ENCODE results near the gene SLC44A3. TPM values are rescaled to one million over a fixed set of nuclear protein-coding genes. Genes with fewer than 3 reads are reported as not detected.
A peak's percentile ranks its signal among the peaks of the same experiment; 100 is the strongest.

The SLC44A3 gene
- total RNA-seq, 1 experiment from 2014 or later = 32.0 TPM

DNA sequence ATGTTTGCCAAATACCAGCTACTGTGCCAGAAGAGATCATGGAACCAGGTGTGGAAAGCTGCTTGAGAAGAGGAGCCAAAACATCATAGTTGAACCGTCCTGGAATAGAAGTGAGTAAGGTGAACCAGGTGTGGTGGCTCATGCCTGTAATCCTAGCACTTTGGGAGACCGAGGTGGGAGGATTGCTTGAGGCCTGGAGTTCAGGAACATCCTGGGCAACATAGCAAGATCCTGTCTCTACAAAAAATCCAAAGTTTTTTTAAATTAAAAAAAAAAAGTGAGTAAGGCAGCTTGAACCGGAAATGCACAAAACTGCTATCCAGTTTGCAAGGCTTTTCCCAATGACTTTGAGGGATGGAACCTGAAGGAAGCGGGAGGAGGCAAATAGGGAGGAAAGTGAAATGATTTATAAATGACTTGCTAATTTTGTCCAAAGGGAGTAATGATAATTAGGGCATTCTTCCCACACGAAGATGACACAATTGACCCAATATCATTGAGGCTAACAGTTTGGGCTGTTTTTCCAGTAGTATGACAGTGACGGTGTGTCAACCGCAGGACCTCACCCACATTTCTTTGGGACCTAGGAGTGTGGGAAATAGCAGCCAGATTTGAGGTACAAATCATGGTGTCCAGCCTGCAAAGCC lies 108.3 kb downstream of the SLC44A3 start:
- peaks cover 44% of the 10 kb centered on the region for H3K36me3 Mint-ChIP-seq (ENCODE audit: insufficient read depth, unreplicated experiment)
- CTCF ChIA-PET = interaction anchor here (0.6 to 1.9 kb wide), 3 partner anchors 71 to 115 kb away, joined by 3 to 9 read pairs (median 8); no protein-coding TSS in a partner anchor
- TF ChIP-seq, protein P1, sequence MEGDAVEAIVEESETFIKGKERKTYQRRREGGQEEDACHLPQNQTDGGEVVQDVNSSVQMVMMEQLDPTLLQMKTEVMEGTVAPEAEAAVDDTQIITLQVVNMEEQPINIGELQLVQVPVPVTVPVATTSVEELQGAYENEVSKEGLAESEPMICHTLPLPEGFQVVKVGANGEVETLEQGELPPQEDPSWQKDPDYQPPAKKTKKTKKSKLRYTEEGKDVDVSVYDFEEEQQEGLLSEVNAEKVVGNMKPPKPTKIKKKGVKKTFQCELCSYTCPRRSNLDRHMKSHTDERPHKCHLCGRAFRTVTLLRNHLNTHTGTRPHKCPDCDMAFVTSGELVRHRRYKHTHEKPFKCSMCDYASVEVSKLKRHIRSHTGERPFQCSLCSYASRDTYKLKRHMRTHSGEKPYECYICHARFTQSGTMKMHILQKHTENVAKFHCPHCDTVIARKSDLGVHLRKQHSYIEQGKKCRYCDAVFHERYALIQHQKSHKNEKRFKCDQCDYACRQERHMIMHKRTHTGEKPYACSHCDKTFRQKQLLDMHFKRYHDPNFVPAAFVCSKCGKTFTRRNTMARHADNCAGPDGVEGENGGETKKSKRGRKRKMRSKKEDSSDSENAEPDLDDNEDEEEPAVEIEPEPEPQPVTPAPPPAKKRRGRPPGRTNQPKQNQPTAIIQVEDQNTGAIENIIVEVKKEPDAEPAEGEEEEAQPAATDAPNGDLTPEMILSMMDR (IDR thresholded peaks at IDR 0.05; ENCODE audit: unreplicated experiment) = no peak
- BruUV-seq (replicated peaks) = no TSS peak
- H3K4me1 Mint-ChIP-seq (ENCODE audit: low read depth, unreplicated experiment) = peaks cover 43% of the 10 kb centered on the region
- no peak for DNase-seq
- H3K4me3 Mint-ChIP-seq (ENCODE audit: low read depth, unreplicated experiment) = peak overlapping the region; percentile 98
- no peaks in the 10 kb centered on the region for H3K9me3 Mint-ChIP-seq (ENCODE audit: low read depth, unreplicated experiment)
- H3K27ac Mint-ChIP-seq (ENCODE audit: unreplicated experiment) = no peak overlapping the region
- H3K27me3 Mint-ChIP-seq (ENCODE audit: unreplicated experiment) = no peaks in the 10 kb centered on the region
- intact Hi-C loops (cut with micrococcal nuclease; ENCODE audit: unreplicated experiment) = loop anchor here (5.0 kb wide), 1 partner anchor 66 kb away; no protein-coding TSS in a partner anchor

DNA sequence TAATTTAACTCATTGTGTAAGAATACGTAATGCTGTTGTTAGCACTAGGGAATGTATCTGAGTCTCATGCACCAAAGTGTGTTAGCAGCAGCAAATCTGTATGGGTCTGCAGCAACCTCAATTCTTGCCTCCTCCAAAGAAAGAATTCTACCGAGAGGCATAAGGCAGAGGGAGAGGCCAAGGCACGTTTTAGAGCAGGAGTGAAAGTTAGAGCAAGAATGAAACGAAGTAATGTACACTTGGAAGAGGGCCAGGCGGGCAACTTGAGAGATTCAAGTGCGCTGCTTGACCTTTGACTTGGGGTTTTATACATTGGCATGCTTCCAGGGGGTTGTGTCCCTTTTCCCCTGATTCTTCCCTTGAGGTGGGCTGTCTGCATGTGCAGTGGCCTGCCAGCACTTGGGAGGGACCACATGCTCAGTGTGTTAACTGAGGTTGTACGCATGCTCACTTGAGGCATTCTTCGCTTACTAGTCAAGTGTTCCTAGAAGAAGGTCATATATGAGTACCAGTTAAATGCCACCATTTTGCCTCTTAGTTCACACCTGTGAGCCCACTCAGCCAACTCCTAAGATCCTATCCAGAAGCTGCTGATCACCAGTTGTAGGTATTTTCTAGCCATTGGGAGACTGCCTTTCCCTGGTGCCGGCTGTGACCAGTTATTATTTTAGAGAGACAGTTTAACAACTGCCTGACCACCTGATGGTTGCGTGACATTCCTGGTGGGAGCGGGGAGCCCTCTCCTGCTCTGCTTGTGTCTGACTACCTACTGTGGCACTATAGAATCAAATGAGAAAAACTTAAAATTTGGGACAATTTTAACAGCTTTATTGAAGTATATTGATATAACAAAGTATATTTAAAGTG lies 109.4 kb downstream of the SLC44A3 start:
- Mint-ChIP-seq H3K36me3 (ENCODE audit: insufficient read depth, unreplicated experiment) (peaks cover 34% of the 10 kb centered on the region), H3K4me3 (ENCODE audit: low read depth, unreplicated experiment) (no peak overlapping the region), H3K27ac (ENCODE audit: unreplicated experiment) (no peak overlapping the region), H3K27me3 (ENCODE audit: unreplicated experiment) (no peaks in the 10 kb centered on the region), H3K9me3 (ENCODE audit: low read depth, unreplicated experiment) (no peaks in the 10 kb centered on the region), H3K4me1 (ENCODE audit: low read depth, unreplicated experiment) (peaks cover 32% of the 10 kb centered on the region)
- intact Hi-C loops (cut with micrococcal nuclease; ENCODE audit: unreplicated experiment) = loop anchor here (5.0 kb wide), 1 partner anchor 67 kb away; no protein-coding TSS in a partner anchor
- BruUV-seq (replicated peaks) = no TSS peak
- CTCF ChIA-PET = no interaction called here
- no peak for DNase-seq
- TF ChIP-seq, protein P1 (IDR thresholded peaks at IDR 0.05; ENCODE audit: unreplicated experiment) = no peak

DNA sequence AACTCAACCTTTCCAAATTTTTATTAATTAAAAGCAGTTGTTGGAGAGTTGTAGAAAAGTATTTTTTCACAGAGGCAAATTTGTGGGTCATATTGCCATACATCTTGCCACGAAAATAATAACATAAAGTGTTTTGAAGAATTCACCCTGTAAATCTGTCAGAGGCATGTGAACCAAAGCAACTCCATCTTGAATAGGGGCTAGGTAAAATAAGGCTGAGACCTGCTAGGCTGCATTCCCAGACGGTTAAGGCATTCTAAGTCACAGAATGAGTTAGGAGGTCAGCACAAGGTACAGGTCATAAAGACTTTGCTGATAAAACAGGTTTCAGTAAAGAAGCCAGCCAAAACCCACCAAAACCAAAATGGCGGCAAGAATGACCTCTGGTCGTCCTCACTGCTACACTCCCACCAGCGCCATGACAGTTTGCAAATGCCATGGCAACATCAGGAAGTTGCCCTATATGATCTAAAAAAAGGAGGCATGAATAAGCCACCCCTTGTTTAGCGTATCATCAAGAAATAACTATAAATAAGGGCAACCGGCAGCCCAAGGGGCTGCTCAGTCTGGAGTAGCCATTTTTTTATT lies 111.2 kb downstream of the SLC44A3 start:
- CTCF ChIA-PET = no interaction called here
- H3K4me3 Mint-ChIP-seq (ENCODE audit: low read depth, unreplicated experiment) = no peak overlapping the region
- BruUV-seq (replicated peaks) = no TSS peak
- H3K27me3 Mint-ChIP-seq (ENCODE audit: unreplicated experiment) = no peaks in the 10 kb centered on the region
- no peak overlapping the region for H3K27ac Mint-ChIP-seq (ENCODE audit: unreplicated experiment)
- TF ChIP-seq, protein P1 (IDR thresholded peaks at IDR 0.05; ENCODE audit: unreplicated experiment) = no peak
- H3K36me3 Mint-ChIP-seq (ENCODE audit: insufficient read depth, unreplicated experiment) = peaks cover 17% of the 10 kb centered on the region
- intact Hi-C loops (cut with micrococcal nuclease; ENCODE audit: unreplicated experiment) = no loop called here
- no peak for DNase-seq
- H3K4me1 Mint-ChIP-seq (ENCODE audit: low read depth, unreplicated experiment) = peaks cover 41% of the 10 kb centered on the region
- H3K9me3 Mint-ChIP-seq (ENCODE audit: low read depth, unreplicated experiment) = no peaks in the 10 kb centered on the region

DNA sequence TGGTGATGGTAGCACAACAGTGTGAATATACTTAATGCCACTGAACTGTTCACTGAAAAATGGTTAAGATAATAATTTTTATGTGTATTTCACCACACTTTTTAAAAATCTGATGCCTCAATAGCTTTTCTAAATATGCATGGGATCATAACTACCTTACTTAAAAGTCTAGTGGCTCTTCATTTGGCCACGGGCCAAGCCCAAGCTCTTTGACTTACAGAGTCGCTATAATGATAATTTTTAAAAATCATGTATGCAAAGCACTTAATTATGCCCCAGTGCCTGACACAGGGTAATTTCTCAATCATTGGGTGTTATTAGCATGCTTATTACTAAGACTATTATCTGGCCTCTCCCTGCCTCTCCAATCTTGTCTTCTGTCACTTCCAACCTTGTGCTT lies 114.4 kb downstream of the SLC44A3 start:
- H3K4me3 Mint-ChIP-seq (ENCODE audit: low read depth, unreplicated experiment) = no peak overlapping the region
- H3K4me1 Mint-ChIP-seq (ENCODE audit: low read depth, unreplicated experiment) = peaks cover 34% of the 10 kb centered on the region
- H3K27ac Mint-ChIP-seq (ENCODE audit: unreplicated experiment) = no peak overlapping the region
- H3K9me3 Mint-ChIP-seq (ENCODE audit: low read depth, unreplicated experiment) = no peaks in the 10 kb centered on the region
- intact Hi-C loops (cut with micrococcal nuclease; ENCODE audit: unreplicated experiment) = no loop called here
- no peaks in the 10 kb centered on the region for H3K27me3 Mint-ChIP-seq (ENCODE audit: unreplicated experiment)
- TF ChIP-seq, protein P1 (IDR thresholded peaks at IDR 0.05; ENCODE audit: unreplicated experiment) = no peak
- no peak for DNase-seq
- H3K36me3 Mint-ChIP-seq (ENCODE audit: insufficient read depth, unreplicated experiment) = no peaks in the 10 kb centered on the region
- BruUV-seq (replicated peaks) = no TSS peak
- CTCF ChIA-PET = no interaction called here
